Suppressor macrophage treated with lipopolysaccharide for 4 hours (primary cell): ENCODE data around the gene CYTH2.

Source experiments
- DNase-seq: peaks from one replicate; pipeline ENCODE4 v3.0.0-alpha.2; 2020

CYTH2 gene

DNA sequence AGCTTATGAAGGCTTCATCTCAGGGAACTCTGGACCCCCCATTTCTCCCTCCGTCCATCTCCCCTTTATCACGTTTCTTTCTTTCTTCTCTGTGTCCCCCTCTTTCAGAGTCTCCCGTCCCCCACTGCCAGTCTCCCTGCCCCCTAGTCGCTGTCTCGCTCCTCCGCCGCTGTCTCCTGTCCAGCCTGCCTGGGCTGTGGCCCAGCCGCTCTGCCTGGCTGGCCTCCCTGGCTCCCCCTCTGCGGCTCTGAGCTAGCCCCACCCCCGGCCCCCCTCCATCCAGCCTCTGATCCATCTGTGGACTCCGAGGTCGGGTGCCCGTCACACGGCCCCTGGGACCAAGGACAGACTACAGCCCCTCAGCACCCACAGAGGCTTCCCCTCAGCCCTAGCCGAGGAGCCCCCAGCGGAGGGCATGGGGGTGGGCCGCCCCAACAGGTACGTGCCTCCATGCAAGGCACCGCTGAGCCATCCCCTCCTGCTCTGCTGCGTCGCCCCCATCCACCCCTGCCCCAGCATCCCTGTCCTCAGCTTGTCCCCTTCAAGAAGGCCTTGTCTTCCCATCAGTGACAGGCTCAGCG, 14.9 kb upstream of the CYTH2 start:
- DNase-seq = no peak

DNA sequence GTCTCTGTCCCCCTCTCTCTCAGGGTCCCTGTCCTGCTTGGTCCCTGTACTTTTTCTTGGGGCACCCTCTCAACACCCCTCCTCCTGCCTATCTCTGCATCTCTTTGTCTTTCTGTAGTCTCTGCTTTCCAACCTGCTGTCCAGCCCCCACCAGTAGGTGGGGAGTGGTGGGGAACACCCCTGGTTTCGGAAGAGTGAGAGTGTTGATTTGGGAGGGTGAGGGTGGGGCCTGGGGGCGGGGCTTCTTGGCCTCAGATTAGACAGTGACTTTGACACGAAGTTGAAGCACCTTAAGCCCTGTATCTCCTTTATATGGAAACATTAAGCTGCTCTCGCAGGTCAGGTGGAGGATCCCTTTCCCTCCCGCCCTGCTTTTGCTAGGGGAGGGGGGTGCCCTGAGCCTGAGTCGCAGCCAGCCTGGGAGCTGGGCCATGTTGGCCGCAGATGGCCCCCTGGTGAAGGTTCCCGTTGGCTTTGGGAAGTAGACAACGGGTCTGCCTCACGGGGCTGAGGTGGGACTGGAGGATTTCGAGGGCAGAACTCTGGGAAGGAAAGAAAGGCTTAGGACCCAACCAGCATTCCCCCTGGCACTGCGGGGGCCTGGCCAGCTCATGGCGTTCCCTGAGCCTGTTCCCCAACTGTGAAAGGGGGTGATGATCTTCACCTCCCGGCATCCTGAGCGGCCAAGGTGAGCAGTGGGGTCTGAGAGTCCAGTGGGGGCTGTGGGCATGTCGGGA, 13.8 kb upstream of the CYTH2 start, which contains the start of gene KCNJ14:
KCNJ14 (plus strand) TSS at position 404 of the 737 bp plus-strand sequence. CDS start 6,151 bp downstream, outside the sequence.
- no peak for DNase-seq

DNA sequence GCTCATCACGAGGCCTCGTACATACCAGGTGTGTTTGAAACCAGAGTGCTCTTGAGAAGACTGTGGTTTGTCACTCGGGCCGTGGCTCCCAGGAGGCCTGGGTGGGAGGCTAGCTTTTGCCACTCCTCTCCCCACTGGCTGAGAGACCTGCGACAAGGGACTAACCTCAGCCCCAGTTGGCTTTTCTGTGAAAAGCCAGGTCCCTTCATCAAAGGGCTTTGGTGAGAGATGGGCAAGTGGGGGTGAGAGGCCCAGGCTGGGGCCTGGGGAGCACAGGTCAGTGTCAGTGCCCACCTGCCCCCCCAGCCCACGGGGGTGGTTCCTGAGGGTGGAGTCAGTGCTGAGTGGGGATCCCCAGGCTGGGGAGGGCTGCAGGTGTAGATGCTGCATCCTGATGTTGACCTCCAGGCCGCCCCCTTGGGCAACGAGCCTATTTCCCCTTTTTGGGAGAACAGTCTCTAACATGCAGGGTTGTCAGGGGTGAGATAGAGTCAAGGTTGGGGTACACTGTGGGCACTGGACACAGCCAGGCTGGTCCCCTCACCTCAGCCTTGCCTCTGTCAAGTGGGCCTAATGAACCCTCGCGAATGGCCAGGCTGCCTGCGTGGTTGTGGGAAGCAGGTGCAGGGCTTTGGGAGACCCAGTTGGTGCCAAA, 13.1 kb upstream of the CYTH2 start:
- DNase-seq = no peak

DNA sequence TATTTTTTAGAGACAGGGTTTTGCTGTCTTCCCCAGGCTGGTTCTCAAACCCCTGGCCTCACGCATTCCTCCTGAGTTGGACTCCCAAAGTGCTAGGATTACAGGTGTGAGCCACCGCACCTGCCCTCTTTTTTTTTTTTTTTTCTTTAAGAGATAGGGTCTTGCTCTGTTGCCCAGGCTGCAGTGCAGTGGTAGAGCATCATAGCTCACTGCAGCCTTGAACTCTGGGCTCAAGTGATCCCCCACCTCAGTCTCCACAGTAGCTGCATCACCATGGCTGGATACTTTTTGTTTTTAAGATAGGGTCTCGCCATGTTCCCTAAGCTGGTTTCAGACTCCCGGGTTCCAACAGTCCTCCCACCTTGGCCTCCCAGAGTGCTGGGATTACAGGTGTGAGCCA, 12.3 kb upstream of the CYTH2 start:
- no peak for DNase-seq

DNA sequence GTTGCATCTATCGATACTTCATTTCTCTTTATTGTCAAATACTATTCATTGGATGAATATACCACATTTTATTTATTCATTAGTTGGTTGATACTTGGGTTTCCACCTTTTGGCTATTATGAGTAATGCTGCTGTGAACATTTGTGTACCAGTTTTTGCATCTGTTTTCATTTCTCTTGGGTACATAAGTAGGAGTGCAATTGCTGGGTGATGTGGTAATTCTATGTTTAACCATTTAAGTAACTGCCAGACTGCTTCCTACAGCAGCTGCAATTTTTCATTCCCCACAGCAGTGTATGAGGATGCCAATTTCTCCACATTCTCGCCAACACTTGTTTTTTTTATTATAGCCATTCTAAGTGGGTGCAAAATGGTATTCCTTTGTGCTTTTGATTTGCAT, 11.2 kb upstream of the CYTH2 start:
- DNase-seq = no peak

GRCh38 chr19:48461651-48461981, 7.6 kb upstream of the CYTH2 start:
- no peak for DNase-seq

- no peak for DNase-seq
Observed at GRCh38 chr19:48461982-48462655, 7.0 kb upstream of the CYTH2 start.

GRCh38 chr19:48465215-48465614, 4.0 kb upstream of the CYTH2 start:
- no peak for DNase-seq

DNA sequence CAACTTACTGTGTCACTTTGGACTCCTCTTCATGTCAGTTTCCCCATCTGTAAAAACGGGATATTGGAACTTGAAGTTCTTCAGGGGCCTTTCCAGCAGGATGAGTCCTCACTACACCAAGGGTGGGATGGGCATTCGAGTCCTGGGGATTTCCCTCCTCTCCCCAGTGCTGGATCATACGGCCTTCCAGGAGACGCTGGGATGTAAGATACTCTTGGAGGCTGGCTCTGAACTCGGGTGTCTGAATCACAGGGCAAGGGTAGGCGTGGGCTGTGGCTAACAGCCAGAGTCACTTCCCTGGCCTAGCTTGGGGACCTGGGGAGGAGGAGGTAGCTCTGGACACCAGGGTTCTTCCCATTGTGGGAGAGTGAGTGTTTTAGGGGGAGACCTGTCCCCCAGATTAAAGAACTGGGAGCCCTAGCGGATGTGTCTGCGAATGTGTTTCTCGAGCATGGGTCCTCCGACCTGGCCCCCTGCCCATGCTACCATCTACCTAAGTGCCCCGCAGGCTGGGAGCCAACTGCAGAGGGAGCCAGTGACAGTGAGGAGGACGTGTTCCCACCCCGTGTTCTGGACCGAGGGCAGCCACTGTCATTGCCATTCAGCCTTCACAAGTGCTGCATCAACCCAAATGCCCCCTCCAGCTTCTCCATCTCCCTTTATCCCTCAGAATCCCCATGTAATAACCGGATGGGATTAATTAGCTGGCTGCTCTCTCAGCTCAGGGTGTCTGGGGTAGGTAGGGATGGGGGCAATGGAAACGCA, 2.4 kb upstream of the CYTH2 start:
- DNase-seq = peak; percentile 36

- peak; percentile 100 for DNase-seq
Observed at GRCh38 chr19:48468772-48469288, 339 bp upstream of the CYTH2 start.

GRCh38 chr19:48469934-48470680, 938 bp downstream of the CYTH2 start:
- DNase-seq = no peak

DNA sequence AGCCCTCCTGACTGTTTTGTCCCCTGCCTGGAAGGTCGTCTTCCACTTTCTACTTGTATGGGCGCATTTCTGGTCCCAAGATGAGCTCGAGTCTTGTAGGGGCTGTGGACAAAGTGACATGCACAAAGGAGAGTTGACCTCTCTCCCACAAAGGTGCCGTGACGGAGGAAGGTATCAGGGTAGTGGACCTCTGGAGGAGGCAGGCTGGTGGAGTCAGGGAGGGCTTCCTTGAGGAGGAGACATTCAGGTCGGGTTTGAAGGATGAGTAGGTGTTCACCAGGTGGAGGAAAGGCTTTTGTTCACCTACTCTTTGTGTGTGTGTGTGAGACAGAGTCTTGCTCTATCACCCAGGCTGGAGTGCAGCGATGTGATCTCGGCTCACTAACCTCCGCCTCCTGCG, 1.7 kb downstream of the CYTH2 start:
- DNase-seq = no peak

DNA sequence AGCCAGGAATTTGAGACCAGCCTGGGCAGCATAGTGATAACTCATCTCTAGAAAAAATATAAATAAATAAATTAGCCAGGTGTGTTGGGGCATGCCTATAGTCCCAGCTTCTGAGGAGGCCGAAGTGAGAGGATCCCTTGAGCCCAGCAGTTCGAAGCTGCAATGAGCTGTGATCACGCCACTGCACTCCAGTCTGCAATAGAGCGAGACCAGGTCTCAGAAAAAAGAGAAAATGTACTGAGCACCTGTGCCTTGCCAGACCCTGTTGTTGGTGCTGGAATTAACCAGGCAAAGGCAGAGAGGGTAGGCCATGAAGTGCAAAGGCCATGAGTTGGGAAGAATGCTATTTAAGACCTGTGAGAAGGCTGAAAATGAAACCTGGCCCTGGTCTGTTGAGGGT, 2.7 kb downstream of the CYTH2 start:
- no peak for DNase-seq

DNA sequence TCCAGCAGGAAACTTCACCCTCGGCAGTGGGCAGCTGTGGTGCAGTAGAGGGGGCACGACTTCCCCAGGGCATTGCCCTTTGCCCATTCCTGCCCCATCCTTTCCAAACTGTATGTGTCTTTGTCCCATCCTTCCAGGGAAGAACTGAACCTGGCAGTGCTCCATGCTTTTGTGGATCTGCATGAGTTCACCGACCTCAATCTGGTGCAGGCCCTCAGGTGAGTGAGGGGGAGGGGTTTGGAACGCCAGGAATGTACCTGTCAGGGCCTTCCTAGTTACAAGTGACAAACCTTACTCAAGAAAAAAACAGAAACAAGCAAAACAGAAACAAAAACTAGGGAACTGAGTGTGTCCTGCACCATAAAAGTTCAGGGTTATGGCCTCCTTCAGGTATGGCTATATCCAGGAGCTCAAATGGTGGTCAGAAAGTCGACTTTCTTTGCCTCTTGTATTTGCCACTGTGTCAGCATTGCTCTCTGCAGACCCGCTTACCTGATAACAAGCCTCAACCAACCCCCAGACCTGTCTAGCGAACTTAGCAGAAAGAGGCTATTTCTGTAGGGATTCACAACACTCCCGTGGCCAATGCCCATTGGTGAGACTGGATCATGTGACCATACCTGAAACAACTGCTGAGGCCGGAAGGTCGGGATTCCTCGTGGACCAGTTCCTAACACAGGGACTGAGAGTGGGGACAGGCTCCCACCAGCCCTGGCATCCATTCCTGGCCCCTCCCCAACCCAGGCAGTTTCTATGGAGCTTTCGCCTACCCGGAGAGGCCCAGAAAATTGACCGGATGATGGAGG, 4.2 kb downstream of the CYTH2 start:
- no peak for DNase-seq

DNA sequence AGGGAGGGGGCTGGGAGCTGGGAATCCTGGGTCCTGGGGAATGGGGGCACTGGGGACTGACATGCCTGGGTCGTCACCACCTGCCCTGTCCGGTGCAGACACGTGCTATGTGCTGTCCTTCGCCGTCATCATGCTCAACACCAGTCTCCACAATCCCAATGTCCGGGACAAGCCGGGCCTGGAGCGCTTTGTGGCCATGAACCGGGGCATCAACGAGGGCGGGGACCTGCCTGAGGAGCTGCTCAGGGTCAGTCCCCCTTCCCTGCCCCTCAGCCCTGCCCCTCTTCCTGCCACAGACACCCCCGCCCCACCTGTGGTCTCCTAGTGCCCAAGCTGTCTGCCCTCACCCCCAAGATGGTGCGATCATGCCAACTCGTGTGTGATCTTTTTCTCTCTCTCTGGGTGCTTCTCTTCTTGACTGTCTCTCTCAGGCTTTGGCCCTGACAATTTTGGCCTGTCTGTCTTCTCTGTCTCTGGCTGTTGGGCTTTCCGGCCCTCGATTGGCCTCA, 5.0 kb downstream of the CYTH2 start:
- DNase-seq = no peak

DNA sequence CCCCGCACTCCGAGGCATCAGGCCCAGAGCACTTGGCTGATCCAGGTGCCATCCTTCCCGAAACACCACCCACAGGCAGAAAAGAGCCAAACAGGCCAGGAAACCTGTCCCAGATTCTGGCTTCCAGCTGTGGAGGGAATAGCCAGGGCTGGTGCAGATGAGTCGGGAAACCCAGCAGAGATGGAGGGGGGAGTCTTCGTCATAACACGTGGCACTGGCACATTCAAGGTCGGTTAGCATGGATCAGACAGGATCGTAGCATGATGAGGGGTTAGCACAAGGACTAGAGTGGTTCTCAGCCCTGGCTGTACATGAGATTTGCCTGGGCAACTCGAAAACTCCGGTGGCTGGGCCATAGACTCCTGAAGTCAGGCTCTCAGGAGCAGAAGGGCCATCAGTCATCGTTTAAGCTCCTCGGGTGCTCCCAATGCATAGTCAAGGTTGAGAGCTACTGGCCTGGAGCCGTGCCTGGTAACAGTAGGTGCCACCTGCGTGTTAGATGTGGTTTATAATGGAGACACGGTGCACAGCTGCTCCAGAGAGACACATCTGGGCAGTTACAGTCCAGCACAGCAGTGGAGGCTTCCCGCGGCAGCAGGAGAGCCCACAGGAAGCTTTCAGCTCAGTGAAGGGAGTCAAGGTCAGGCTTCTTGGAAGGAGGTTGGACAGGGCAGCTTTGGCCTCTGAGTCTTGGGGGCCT, 6.3 kb downstream of the CYTH2 start:
- DNase-seq = no peak

DNA sequence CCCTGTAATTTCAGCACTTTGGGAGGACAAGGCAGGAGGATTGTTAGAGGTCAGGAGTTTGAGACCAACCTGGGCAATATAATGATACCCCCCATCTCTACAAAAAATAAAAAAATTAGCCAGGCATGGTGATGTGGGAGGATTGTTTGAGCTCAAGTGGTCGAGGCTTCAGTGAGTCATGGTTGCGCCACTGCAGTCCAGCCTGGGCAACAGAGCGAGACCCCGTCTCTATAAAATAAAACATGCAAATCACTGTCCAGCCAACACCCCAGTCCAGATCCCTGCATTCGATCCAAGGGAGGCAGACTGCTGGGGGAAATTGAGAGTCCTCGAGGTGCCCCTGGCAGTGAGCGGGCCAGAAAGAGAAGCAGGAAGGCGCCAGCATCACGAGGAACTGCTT, 7.0 kb downstream of the CYTH2 start:
- DNase-seq = no peak

- DNase-seq = no peak
Observed at GRCh38 chr19:48477067-48477685, 8.0 kb downstream of the CYTH2 start.

DNA sequence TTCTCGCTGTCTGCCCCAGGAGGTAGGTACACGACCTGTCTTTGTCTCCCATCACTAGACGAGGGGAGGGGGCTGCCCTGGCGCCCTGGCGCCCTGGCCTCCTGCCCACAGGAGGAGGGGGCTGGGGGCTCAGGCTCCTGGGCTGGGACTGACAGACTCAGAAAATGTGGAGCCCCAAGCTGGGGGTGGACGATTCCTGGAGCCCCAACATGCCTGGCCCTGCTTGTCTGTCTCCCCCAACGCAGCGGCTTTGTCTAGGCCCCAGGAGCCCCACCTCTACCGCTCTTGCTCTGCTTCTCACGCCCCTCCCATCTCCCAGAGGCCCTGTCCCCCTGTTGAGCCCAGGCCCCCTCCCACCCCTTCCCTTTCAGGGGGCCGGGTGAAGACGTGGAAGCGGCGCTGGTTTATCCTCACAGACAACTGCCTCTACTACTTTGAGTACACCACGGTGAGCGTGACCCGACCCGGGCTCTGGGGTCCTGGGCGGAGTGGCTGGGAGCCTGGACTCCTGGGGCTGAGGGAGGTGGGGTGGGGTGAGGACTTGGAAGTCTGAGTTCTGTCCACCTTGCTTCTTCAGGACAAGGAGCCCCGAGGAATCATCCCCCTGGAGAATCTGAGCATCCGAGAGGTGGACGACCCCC, 8.6 kb downstream of the CYTH2 start:
- no peak for DNase-seq
